HG03457 (cell line): ENCODE results near the gene ZFP57.

Experiments used
- ATAC-seq: cut with Tn5 transposase; IDR thresholded peaks from one replicate; pipeline ENCODE4 v1.9.1; 2021; ENCODE audit warnings: moderate number of reproducible peaks; ENCODE audit not compliant: unreplicated experiment

ZFP57 gene

GRCh38 chr6:29656157-29656556 is 24.8 kb downstream of the ZFP57 start:
- no peak for ATAC-seq

- no peak for ATAC-seq
These were observed 25.3 kb downstream of the ZFP57 start for GRCh38 chr6:29655658-29656057.

GRCh38 chr6:29653452-29654038 is 27.4 kb downstream of the ZFP57 start:
- ATAC-seq, result no peak

- ATAC-seq, result no peak
These were observed 28.8 kb downstream of the ZFP57 start for GRCh38 chr6:29652198-29652584.

GRCh38 chr6:29651413-29652197 is 29.3 kb downstream of the ZFP57 start:
- ATAC-seq, result no peak

GRCh38 chr6:29649701-29650673 is 31.0 kb downstream of the ZFP57 start:
- ATAC-seq, result peak; percentile 84

GRCh38 chr6:29647927-29648642 is 32.9 kb downstream of the ZFP57 start:
- ATAC-seq, result no peak

GRCh38 chr6:29641430-29642148 is 39.4 kb downstream of the ZFP57 start:
- ATAC-seq, result no peak

GRCh38 chr6:29637247-29637646 is 43.7 kb downstream of the ZFP57 start:
- no peak for ATAC-seq

- no peak for ATAC-seq
These were observed 47.4 kb downstream of the ZFP57 start for GRCh38 chr6:29633534-29633905.

GRCh38 chr6:29632789-29633533 is 48.0 kb downstream of the ZFP57 start, which contains the start of gene GABBR1:
Gene GABBR1 (minus strand): TSS chr6:29633183. CDS start chr6:29632385, 798 bp downstream.
- ATAC-seq, result peak; percentile 77

- peak; percentile 14 for ATAC-seq
These were observed 48.9 kb downstream of the ZFP57 start for GRCh38 chr6:29631860-29632731.

- ATAC-seq, result no peak
These were observed 49.6 kb downstream of the ZFP57 start for GRCh38 chr6:29631209-29631810.

- no peak for ATAC-seq
These were observed 50.6 kb downstream of the ZFP57 start for GRCh38 chr6:29630315-29630714.

- ATAC-seq, result no peak
These were observed 51.4 kb downstream of the ZFP57 start for GRCh38 chr6:29629571-29629970.

GRCh38 chr6:29628419-29629281 is 52.3 kb downstream of the ZFP57 start:
- ATAC-seq, result no peak

GRCh38 chr6:29627755-29628418 is 53.1 kb downstream of the ZFP57 start:
- no peak for ATAC-seq
